ENCODE results near the gene EXOC2. TPM values are rescaled to one million over a fixed set of nuclear protein-coding genes. Genes with fewer than 3 reads are reported as not detected.

The EXOC2 gene
- total RNA-seq, 1 experiment from 2014 or later, result 24.5 TPM

DNA sequence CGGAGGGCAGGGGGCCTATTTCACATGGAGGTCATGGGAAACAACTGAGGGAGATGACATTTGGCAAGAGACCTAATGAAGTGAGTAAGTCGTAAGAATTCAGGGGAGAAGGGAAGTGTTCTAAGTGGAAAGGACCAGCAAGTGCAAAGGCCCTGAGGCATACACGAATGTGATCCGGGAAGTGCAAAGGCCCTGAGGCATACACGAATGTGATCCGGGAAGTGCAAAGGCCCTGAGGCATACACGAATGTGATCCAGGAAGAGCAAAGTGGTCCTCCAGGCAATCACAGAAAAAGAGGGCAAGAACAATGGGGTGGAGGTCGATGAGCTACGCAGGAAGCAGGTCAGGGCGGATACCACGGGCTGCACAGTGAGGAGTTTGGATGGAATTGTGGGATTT lies 24.2 kb upstream of the EXOC2 start:
- no peaks in the 10 kb centered on the region for H3K79me2 ChIP-seq (ENCODE audit: insufficient read depth, low read length)
- TF ChIP-seq RAD21 (IDR thresholded peaks at IDR 0.05; ENCODE audit: low read depth) (no peak), ELF1 (IDR thresholded peaks at IDR 0.05; ENCODE audit: borderline replicate concordance, low read depth) (no peak), ZNF274 (IDR thresholded peaks at IDR 0.05; ENCODE audit: low read depth, low read length) (no peak), FOSL1 (IDR thresholded peaks at IDR 0.05; ENCODE audit: low read depth) (no peak), CEBPB (IDR thresholded peaks at IDR 0.05; ENCODE audit: low read depth) (no peak), SIN3A (IDR thresholded peaks at IDR 0.05; ENCODE audit: low read depth) (no peak), SP1 (IDR thresholded peaks at IDR 0.05; ENCODE audit: low read depth) (no peak), POLR2AphosphoS5 (IDR thresholded peaks at IDR 0.05; ENCODE audit: low read depth, low read length) (no peak), ZFX (IDR thresholded peaks at IDR 0.05) (no peak), TCF7L2 (IDR thresholded peaks at IDR 0.05; ENCODE audit: borderline replicate concordance, extremely low read depth, insufficient read depth, insufficient read length) (no peak), POLR2A (IDR thresholded peaks at IDR 0.05; ENCODE audit: borderline replicate concordance, extremely low read depth, insufficient read depth, insufficient read length) (no peak), CBX3 (IDR thresholded peaks at IDR 0.05; ENCODE audit: low read depth) (no peak), EZH2phosphoT487 (IDR thresholded peaks at IDR 0.05; ENCODE audit: borderline replicate concordance) (no peak), JUND (IDR thresholded peaks at IDR 0.05) (no peak), EGR1 (IDR thresholded peaks at IDR 0.05; ENCODE audit: low read depth) (no peak)
- TF ChIP-seq, protein P1, sequence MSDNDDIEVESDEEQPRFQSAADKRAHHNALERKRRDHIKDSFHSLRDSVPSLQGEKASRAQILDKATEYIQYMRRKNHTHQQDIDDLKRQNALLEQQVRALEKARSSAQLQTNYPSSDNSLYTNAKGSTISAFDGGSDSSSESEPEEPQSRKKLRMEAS (IDR thresholded peaks at IDR 0.05), result no peak
- TF ChIP-seq, protein P2, sequence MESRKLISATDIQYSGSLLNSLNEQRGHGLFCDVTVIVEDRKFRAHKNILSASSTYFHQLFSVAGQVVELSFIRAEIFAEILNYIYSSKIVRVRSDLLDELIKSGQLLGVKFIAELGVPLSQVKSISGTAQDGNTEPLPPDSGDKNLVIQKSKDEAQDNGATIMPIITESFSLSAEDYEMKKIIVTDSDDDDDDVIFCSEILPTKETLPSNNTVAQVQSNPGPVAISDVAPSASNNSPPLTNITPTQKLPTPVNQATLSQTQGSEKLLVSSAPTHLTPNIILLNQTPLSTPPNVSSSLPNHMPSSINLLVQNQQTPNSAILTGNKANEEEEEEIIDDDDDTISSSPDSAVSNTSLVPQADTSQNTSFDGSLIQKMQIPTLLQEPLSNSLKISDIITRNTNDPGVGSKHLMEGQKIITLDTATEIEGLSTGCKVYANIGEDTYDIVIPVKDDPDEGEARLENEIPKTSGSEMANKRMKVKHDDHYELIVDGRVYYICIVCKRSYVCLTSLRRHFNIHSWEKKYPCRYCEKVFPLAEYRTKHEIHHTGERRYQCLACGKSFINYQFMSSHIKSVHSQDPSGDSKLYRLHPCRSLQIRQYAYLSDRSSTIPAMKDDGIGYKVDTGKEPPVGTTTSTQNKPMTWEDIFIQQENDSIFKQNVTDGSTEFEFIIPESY (IDR thresholded peaks at IDR 0.05; ENCODE audit: extremely low read depth, insufficient replicate concordance, low read length), result no peak
- TF ChIP-seq, protein P3, sequence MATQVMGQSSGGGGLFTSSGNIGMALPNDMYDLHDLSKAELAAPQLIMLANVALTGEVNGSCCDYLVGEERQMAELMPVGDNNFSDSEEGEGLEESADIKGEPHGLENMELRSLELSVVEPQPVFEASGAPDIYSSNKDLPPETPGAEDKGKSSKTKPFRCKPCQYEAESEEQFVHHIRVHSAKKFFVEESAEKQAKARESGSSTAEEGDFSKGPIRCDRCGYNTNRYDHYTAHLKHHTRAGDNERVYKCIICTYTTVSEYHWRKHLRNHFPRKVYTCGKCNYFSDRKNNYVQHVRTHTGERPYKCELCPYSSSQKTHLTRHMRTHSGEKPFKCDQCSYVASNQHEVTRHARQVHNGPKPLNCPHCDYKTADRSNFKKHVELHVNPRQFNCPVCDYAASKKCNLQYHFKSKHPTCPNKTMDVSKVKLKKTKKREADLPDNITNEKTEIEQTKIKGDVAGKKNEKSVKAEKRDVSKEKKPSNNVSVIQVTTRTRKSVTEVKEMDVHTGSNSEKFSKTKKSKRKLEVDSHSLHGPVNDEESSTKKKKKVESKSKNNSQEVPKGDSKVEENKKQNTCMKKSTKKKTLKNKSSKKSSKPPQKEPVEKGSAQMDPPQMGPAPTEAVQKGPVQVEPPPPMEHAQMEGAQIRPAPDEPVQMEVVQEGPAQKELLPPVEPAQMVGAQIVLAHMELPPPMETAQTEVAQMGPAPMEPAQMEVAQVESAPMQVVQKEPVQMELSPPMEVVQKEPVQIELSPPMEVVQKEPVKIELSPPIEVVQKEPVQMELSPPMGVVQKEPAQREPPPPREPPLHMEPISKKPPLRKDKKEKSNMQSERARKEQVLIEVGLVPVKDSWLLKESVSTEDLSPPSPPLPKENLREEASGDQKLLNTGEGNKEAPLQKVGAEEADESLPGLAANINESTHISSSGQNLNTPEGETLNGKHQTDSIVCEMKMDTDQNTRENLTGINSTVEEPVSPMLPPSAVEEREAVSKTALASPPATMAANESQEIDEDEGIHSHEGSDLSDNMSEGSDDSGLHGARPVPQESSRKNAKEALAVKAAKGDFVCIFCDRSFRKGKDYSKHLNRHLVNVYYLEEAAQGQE (IDR thresholded peaks at IDR 0.05; ENCODE audit: low read depth), result no peak
- no peak overlapping the region for H3K4me2 ChIP-seq (ENCODE audit: low read length)
- H2AFZ ChIP-seq (ENCODE audit: low read depth, low read length, poor library complexity, severe bottlenecking), result no peak overlapping the region
- H3K9me2 ChIP-seq (ENCODE audit: insufficient read depth), result no peaks in the 10 kb centered on the region
- RAD21 ChIA-PET (ENCODE audit: low non-redundant PET in 1 of 2, low total read pairs in 2 of 2, uncharacterized antibody in 2 of 2, unreplicated experiment in 2 of 2), result no interaction called here
- peaks cover 0 to 1% of the 10 kb centered on the region in 2 experiments; a peak in 2 of 4 replicates for H3K4me1 ChIP-seq (ENCODE audit: control insufficient read depth in 1 of 2, insufficient read depth in 2 of 2, low read length in 2 of 2)
- H3K36me3 ChIP-seq (ENCODE audit: control insufficient read depth in 1 of 2, insufficient read depth in 2 of 2, low read length in 2 of 2), result no peaks in the 10 kb centered on the region
- BruUV-seq (replicated peaks), result no TSS peak
- no peak overlapping the region for H3K9ac ChIP-seq (ENCODE audit: low read length)
- no peak overlapping the region for H3K27ac ChIP-seq (ENCODE audit: low read depth, low read length)
- intact Hi-C loops (cut with micrococcal nuclease), result no loop called here
- no peaks in the 10 kb centered on the region for H3K27me3 ChIP-seq (ENCODE audit: insufficient read depth, low read length)
- no peaks in the 10 kb centered on the region for H4K20me1 ChIP-seq (ENCODE audit: insufficient read depth)
- CTCF ChIA-PET, result no interaction called here
- H3K4me3 ChIP-seq (replicated peaks in 1 of 2; ENCODE audit: low read depth in 1 of 2, low read length in 2 of 2), result no peak overlapping the region
- ATAC-seq, result no peak
- POLR2A ChIA-PET, result no interaction called here
- no peaks in the 10 kb centered on the region for H3K9me3 ChIP-seq (ENCODE audit: control insufficient read depth in 1 of 2, insufficient read depth in 1 of 2, low read depth in 1 of 2, low read length in 2 of 2)
- DNase-seq (ENCODE audit: low read depth, low spot score), result no peak

Measured in HCT116 (cell line).